HG03159 (cell line): Measurements from ENCODE around the gene SDK1.
"Not testable (repeated sequence)": the region's sequence is repeated elsewhere in the genome, so short reads cannot be mapped to it uniquely, and the experiment has no call there.

Experiments
- ATAC-seq: cut with Tn5 transposase; IDR thresholded peaks from one replicate; pipeline ENCODE4 v1.9.1; 2021; ENCODE audit warnings: mild to moderate bottlenecking, moderate library complexity; ENCODE audit not compliant: unreplicated experiment

Gene SDK1

DNA sequence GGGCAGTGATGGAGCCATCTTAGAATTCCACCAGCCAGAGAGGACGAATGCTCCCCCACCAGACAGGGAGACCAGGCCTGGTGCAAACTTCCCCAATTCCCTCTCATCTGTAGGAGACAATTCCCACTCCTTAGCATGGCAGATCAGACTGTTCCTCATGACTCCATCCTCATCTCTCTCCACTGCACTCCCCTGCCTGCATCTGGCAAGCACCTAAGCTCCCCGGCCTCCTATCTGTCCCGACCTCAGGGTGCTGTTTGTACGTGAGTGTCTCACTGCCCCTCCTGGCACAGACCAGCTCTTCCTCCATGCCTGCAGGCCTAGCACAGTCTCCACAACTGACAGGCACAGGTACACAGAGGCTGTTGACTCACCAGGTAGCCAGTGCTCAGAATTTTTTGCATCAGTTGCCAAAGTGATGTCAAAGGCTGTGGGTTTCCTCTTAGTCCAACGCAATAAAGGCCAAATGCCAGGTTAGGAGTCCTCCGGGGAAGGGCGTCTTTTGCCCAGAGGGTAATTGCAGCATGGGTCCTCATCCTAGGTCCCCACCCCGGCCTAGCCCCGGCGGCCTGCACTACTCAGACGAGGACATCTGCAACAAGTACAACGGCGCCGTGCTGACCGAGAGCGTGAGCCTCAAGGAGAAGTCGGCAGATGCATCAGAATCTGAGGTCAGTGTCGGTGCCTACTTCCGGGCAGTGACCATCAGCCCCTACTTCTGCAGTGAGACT is 944.2 kb downstream of the SDK1 start:
- ATAC-seq: no peak

DNA sequence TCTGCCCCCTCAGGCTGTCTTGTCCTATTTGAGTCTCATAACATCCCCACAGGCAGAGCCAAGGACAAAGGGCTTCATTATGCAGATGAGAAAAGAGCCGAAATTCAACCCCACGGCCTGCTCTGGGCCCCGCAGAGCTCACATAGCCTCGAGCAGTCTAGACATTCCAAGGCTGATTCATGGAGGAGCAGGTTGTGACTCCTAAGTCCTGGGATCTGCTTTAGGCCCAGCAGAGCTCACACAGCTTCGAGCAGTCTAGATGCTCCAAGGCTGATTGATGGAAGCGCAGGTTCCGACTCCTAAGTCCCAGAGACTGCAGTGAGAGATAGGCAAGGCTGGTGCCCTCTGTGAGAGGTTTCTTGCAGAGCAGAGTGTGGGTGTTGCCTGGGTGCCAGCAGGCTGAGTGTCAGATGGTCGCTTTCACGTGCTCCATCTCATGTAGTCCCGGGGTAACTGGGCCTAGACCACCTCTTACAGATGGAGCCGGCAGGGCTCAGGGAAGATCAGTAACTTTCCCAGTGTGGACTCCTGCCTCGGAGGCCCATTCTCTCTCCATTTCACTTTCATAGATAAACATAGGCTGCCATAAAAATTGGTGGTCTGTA is 944.9 kb downstream of the SDK1 start:
- no peak for ATAC-seq

DNA sequence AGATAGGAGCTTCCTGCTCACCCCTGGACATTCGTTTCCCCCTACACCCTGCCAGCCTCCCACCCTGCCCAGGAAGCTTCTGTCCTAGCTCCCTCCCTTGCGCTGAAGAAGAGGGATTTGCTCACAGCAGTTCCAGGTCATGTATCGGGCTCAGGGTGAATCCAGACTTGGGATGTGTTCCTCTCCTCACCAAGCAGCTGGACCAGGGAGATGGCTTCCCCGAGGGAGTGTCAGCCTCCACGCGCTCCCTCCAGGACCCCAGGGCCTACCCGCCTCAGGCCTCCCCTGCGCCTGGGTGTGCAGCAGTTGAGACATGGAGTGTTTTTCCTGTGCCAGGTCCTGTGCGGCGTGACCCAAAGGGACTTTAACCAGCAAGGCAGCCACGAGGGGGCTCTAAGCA is 945.5 kb downstream of the SDK1 start:
- no peak for ATAC-seq

DNA sequence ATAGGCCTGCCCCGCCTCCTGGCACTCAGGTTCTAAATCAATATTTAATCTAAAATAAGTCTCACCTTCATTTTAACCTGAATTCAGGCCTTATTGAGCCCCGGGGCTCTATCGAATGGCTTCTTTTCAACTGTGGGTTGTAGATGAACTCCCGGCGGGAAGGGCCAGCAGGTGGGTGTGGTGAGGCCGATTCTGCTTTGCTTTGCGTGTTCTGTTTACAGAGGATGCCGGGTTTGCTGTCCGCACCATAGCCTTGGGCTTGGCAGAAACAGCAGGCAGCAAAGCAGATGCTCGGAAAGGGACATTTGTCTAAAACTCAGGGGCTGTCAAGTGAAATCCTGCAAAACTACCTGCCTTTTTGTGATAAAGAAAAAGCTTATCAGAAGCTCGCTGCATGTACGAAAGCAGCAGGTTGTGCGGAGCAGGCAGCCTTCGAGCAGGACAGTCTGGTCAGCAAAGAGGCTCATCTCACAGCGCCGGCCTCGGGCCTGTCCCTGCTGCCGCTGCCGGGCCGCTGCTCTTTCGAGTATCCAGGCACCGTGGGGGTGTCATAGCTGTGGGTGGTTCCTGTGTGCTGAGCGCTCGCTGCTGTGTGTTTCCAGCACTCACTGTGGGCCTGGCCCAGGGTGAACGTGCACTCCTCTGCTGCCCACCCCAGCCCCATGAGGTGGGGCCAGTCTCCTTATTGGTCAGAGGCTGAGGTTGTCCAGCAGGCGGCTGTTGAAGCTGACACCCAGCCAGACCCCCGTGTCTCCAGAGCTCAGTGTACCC is 946.2 kb downstream of the SDK1 start:
- no peak for ATAC-seq

DNA sequence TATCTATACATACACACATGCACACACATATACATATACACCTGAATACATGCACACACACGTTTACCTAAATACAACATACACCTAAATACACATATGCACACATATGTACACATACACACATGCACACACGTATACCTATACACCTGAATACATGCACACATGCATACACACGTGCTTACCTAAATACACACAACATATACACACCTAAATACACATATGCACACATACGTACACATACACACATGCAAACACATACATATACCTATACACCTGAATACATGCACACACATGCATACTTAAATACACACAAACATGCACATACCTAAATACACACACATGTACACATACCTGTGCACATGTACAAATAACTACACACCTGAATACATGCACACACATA is 947.2 kb downstream of the SDK1 start:
- ATAC-seq: no peak

DNA sequence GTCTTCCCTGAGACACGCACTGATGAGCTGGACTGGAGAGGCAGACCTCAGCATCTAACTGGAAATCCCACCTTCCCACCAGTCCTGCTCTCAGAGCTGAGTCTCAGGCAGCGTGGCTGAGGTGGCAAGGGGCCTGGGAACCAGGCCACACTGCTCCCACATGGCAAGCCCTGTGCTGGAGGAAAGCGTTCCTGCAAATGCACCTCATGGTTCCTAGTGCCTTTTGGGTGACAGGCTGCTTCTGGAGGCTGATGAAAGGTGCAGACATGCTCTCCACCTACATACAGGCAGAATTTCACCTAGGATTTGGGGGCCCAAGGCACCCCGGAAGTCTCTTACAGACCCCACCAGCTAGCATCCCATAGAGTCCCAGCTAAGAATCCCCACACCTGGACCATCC is 948.2 kb downstream of the SDK1 start:
- no peak for ATAC-seq

DNA sequence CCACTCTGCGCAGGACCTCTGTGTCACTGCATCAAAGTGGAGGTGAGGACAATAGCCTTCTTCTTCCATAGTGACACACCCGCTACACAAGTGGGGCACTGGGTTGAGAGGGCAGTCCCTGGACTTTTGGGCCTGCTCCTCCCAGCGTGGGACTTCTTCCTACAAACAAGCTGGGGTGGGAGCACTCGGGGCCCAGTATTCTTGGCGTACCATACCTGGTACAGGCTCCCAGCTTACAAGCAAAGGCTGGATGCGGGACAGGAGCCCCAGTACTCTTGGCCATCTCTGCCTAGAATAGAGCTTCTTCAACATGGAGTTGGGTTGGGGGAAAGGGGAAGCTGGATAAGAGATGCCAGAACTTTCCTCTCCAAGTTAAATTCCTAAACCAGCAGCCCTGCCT is 954.3 kb downstream of the SDK1 start:
- no peak for ATAC-seq

DNA sequence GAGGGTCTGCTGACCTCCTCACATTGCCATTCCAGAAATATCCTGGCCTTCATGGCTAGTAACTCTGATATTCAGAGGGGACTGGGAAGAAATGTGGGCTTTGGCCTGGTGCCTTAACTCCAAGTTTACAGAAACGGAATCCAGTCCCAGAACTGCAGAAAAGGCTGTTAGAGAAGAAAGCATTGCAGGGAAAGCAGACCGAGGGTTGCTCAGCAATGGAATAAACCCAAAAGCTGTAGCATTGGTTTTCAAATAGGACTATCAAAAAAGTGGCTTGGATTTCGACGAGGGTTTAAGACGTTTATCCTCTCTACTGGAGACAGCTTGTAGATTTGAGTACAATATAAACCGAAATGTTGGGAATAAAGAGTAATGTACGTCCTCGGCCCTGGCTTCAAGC is 955.2 kb downstream of the SDK1 start:
- no peak for ATAC-seq

DNA sequence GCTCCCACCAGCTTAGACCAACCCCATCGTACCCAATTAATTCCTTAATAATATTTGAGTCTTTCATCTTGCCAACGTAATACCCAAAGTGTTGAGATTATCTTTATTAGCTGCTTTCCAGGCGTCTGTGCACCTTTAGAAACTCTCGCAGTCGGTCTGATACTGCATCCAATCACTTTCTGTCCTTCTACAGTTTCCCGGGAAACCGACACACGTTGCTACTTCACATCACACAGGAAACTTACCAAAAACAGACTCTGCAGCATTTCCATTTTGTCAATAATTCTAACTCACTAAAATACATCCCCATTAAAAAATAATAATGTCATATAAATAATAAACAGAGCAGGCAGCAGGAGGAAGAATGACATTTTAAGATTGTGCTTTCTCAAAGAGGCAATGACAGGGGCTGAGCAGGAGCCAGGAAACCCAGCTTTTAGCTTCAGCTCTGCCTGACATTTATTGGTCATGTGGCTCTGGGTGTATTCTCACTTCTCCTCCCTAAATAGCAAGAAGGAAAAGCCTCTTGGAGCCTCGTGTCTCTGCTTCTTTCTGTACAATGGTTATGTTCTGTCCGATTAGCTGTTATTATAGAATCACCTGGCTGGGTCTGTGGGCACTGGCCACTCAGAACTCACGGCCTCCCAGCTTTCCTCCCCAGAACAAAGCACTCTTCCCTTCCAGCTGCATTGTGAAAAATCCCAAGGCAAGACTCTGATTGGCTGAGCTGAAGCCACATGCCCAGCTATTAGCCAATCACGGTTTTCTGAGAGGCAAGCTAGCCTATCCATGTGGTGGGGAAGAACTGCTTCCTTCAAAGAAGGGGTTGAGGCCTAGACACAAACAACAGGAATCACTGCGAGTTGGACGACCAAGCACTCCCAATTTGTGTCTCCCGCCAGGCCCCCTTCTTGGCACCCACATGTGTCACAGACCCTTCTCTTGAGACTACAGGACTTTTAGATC is 956.4 kb downstream of the SDK1 start:
- ATAC-seq: no peak

DNA sequence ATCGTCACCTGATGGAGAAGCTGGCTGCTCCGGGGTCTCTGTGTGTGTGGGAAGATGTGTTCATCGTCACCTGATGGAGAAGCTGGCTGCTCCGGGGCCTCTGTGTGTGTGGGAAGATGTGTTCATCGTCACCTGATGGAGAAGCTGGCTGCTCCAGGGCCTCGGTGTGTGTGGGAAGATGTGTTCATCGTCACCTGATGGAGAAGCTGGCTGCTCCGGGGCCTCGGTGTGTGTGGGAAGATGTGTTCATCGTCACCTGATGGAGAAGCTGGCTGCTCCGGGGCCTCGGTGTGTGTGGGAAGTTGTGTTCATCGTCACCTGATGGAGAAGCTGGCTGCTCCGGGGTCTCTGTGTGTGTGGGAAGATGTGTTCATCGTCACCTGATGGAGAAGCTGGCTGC is 959.1 kb downstream of the SDK1 start:
- ATAC-seq: not testable (repeated sequence)

DNA sequence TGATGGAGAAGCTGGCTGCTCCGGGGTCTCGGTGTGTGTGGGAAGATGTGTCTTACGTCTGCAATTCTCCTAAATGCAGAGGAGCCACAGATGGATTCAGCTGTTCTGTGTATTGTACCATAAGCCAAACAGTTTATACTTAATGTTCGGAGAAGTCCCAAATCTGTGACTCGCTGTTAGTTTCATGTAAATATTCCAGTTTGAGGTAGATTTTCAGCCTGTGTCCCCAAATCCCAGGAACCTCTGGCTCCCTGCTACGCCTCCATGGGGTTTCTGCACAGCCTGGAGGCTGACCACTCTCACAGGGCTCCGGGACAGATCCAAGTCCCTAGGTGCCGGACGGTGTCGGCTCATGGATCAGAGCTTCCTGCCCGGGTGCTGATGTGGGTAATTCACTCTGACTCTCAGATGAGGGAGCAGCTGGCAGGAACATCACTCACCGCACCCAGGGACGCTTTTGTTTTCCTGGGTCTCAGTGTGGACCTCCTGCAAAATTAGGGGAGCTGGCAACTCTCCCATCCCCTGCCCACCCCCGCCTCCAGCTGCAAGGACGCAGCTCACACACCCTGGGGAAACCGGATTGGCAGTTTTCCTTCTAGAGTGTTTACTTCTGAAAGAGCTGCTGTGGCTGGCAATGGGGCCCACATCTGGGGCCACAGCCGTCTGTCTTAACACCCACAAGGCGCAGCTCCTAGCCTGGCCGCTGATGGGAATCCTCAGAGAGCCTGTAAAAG is 960.0 kb downstream of the SDK1 start:
- ATAC-seq: no peak

DNA sequence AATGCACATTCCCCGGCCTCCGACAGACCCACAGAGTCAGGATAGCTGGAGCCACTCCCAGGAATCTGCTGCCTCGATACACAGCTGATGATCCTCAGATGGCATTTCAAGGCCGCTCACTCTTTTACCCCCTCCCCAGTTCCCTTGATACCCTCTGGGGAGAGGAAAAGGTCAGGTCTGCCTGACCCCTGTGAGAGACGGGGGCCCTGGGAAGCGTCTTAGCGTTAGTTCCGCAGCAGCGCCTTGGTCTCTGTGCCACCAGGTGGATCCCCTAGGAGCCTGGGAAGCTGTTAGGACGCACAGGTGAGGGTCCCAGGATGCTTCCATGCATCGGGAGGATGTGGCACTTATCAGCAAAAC is 960.5 kb downstream of the SDK1 start:
- no peak for ATAC-seq

DNA sequence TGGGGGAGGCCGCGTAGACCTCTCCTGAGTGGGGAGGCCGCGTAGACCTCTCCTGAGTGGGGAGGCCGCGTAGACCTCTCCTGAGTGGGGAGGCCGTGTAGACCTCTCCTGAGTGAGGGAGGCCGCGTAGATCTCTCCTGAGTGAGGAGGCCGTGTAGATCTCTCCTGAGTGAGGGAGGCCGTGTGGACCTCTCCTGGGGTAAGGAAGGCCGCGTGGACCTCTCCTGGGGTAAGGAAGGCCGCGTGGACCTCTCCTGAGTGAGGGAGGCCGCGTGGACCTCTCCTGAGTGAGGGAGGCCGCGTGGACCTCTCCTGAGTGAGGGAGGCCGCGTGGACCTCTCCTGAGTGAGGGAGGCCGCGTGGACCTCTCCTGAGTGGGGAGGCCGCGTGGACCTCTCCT is 963.2 kb downstream of the SDK1 start:
- ATAC-seq: not testable (repeated sequence)

DNA sequence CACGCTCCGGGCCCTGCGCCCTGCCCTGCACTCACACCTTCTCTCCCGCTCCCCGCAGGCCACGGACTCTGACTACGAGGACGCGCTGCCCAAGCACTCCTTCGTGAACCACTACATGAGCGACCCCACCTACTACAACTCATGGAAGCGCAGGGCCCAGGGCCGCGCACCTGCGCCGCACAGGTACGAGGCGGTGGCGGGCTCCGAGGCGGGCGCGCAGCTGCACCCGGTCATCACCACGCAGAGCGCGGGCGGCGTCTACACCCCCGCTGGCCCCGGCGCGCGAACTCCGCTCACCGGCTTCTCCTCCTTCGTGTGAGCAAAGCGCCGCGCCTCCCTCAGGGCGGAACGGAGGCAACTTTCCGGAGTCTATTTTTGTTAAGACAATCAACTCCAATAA is 964.0 kb downstream of the SDK1 start:
- ATAC-seq: no peak

DNA sequence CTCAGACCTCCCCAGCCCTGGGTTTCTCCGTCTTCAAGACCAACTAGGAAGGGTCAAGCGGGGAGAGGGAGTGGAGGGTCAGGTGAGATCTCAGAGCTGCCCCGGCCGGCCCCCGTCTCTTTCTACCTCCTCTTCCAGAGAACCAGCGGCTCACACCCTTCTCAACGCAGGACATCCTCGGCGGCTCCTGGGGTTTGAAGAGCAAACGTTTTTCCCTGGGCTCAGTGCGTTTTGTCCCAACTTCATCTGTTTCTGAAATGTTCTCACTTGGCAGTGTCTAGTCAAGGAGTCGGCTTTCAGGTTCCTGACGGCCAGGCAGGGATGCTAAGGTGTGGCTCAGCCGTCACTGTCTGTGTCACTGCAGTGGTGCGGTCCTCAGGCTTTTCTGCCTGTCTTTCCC is 964.6 kb downstream of the SDK1 start:
- ATAC-seq: no peak

DNA sequence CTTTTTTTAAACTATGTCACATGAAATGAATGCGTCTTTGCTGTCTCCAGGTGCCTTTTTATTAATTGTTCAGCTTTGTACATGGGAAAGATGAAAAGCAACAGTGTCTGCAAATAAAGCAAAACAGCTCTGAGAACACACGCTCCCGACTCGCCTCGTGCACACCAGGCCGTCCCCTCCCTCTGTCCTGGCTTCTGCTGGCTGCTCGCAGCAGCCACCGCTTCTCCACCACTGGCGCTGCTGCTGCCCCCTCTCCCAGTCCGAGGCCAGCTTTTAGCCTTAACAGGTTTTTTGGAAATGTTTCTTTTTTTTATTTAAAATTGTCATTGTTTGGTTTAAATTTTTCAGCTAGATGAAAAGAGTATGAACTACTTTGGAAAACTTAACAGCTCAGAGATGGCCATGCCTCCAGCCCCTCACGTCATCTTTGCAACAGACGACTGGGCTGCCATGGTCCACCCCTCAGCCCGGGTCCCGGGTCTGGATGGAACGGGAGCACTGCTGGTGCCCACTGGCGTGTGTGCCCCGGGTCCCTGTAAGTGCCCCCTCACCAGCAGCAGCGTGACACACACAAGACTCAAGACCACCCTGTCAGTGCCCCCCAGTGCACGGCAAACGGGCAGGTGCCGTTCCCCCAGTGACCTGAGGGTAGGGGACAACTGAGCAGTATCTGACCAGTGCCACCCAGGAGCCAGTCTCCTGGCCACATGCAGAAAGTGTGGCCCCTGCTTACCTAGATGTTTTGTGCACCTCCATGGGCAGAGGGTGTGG is 965.4 kb downstream of the SDK1 start:
- ATAC-seq: no peak

DNA sequence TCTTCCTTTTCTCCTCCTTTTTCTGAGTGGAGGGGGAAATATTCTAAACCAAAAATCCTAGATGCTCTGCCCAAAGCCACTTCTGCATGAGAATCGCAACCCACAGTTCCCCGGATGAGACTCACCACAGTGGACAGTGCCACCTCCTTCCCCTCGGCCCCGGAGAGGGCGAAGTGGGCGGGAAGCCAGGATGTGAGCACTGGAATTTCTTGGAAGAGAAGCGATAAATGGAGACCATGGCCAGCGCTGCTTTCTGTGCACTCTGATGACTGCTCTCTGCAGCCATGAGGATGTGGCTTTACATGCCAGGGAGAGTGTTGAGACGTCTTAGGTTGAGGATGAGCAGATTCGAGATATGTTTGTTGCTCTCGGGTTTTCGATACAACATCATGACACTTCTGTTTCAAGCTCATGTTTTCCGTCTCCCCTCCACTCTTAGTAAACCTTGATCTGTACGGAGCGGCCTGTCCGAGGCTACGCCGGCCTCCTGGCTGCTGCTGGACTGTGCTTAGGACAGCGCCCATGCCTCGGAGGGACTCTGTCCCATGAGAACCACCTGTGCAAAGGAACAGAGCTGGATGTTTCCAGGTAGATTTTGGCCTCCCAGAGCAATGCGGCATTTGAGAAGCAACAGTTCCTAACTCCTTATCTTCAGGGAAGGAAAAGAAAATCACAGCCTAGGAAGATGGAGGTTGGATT is 966.4 kb downstream of the SDK1 start:
- ATAC-seq: no peak

DNA sequence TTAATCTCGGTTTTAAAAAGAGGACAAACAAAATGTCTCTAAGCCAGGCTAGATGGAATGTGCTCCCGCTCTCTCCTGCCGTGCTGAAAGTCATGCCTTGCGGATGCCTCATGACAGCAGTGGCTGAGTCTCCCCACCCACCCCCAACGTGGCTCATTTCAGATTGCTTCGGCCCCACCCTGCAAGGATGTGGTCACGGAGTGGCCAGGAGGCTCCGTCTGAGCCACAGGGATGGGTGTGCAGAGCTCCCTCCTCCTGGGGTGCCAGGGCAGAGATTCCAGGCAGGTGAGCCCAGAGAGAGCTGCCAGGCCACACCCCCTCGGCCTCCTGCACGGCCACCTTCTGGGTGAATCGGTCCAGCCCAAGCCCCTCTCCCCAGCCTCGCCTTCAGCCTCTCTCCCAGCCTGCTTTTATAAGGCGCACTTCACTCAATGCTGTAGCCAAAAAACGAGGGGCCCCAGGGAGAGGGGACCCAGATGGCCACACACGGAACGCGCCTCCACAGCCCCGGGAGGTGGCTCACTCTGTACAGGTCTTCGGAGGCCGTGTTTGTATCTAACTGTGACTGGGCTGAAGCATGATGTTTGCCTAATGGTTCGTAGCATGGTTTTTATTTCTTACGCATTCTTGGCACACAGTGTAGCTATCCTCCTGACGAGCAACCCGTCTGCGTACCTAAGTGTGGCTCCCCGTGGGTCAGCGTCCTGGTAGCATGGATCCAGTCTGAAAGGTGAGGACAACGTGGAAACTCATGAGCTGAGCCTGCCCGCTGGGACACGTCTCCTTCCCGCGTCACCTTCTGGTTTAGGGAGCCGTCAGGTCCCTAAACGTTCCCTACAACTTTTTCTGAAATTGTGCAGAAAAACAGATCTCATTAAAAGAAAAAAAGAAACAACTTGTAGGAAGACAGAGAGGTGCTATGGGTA is 967.3 kb downstream of the SDK1 start:
- no peak for ATAC-seq
